ENCODE data around the gene PACRG. TPM values are rescaled to one million over a fixed set of nuclear protein-coding genes. Genes with fewer than 3 reads are reported as not detected.

The PACRG gene
- total and polyA plus RNA-seq, 2 of the 8 experiments (the other 6 are each of a cell fraction or from before 2014, with no cell fraction given) = 0.44 to 0.54 TPM

- TF ChIP-seq TAF7 (optimal IDR thresholded peaks at IDR 0.05; ENCODE audit: borderline replicate concordance, low read depth, low read length) (no peak), EP300 (IDR thresholded peaks at IDR 0.05; ENCODE audit: borderline replicate concordance in 1 of 2, low read depth in 2 of 2, low read length in 2 of 2) (no peak), RAD21 (IDR thresholded peaks at IDR 0.05 in 1 of 2, conservative IDR thresholded peaks at IDR 0.05 in 1 of 2; ENCODE audit: low read depth in 2 of 2, low read length in 2 of 2) (no peak), TEAD4 (IDR thresholded peaks at IDR 0.05; ENCODE audit: low read depth, low read length) (no peak), MAFK (IDR thresholded peaks at IDR 0.05; ENCODE audit: low read depth, low read length) (no peak)
Observed at GRCh38 chr6:163296835-163297519, 569.2 kb downstream of the PACRG start (continued).
